Right lobe of liver (tissue), 4 donors: Measurements from ENCODE around the gene MIEF1.

Experiments used
- CTCF ChIP-seq, 4 donors: fragments of 200-600 bp in 3 of 4; fragments of 450-650 bp in 1 of 4; IDR thresholded peaks; one replicate each; pipeline versions ENCODE4 v1.5.1 to v1.8.0; 2016 to 2022; ENCODE audit warnings: antibody characterized with exemption in 4 of 4, mild to moderate bottlenecking in 2 of 4
- POLR2A ChIP-seq: fragments of 450-650 bp; IDR thresholded peaks from one replicate; pipeline ENCODE4 v1.6.1; 2017; ENCODE audit warnings: antibody characterized with exemption, mild to moderate bottlenecking
- donor health status: DM: no; HTN: no; CAD: no.
- donor health status: DM: no; HTN: no; CAD: no.
- donor health status: DM: no; HTN: yes; CAD: no.

DNA sequence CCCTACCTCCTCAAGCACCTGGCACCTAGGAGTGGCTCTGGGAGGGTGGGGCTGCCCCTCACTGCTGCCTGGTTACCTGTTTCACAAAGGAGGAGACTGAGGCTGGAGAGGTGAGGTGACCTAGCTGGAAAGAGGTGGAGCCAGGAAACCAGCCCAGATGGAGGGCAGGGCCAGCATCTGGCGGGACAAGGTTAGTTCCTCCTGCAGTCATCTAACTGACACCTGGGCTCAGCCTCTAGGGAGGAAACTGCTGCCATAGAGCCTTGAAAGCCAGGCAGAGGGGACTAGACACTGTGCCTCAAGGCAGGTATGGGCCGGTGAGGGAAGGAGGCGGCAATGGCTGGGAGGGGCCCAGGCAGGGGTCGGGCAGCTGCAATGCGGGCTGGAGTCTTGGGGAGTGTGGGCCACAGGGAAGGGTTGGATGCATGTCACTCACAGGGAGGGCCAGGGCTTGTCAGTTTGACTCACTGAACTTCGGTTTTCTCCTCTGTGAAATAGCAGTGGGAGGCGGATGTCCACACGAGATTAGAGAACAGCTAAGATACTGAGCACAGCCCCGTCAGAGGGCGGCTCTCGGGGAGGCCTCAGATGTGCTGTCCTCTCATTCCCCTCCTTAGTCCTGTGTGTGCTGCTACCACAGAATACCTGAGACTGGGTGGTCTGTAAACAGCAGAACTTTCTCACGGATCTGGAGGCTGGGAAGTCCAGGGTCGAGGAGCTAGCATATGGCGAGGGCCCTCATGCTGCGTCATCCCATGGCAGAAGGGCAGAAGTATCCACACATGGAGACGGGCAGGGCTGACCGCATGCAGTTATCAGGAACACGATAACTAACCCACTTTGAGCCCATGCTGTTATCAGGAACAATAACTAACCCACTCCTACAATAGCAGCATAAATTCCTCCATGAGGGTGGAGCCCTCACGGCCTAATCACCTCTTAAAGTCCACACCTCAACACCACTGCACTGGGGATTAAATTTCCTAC, 29.2 kb upstream of the MIEF1 start:
- TF ChIP-seq CTCF (IDR thresholded peaks at IDR 0.05) (no peak), POLR2A (no peak)
